Neutrophil (primary cell): Measurements from ENCODE around the gene NKG7.

Source experiments
- H3K27ac ChIP-seq: fragments of 200-600 bp; sonication (generic); 2 replicates; pipeline ENCODE4 v1.5.1; 2016; ENCODE audit warnings: mild to moderate bottlenecking, moderate library complexity
- H3K27me3 ChIP-seq: fragments of 200-600 bp; sonication (generic); 2 replicates; pipeline ENCODE4 v1.6.0; 2016; ENCODE audit warnings: mild to moderate bottlenecking
- H3K36me3 ChIP-seq: fragments of 200-600 bp; sonication (generic); 2 replicates; pipeline ENCODE4 v1.5.1; 2017
- H3K4me1 ChIP-seq, 2 experiments: fragments of 200-600 bp in 1 of 2; sonication (generic) in 1 of 2; 1 replicate in 1 of 2; 2 replicates in 1 of 2; pipeline versions ENCODE4 v1.5.1 to v1.6.1; 2013 to 2016; ENCODE audit warnings: low read depth in 1 of 2, low read length in 1 of 2, mild to moderate bottlenecking in 1 of 2, moderate library complexity in 1 of 2; ENCODE audit not compliant: control insufficient read depth in 1 of 2, insufficient read depth in 1 of 2
- H3K4me3 ChIP-seq, 2 experiments: fragments of 200-600 bp in 1 of 2; sonication (generic) in 1 of 2; 1 replicate in 1 of 2; 2 replicates in 1 of 2; pipeline ENCODE4 v1.5.1; 2013 to 2016; ENCODE audit warnings: low read depth in 1 of 2, low read length in 1 of 2, mild to moderate bottlenecking in 1 of 2, moderate library complexity in 1 of 2
- H3K9me3 ChIP-seq: fragments of 200-600 bp; sonication (generic); 2 replicates; pipeline ENCODE4 v1.5.1; 2016
- TF ChIP-seq, protein P1 (sequence below): fragments of 200-600 bp; sonication (generic); IDR thresholded peaks from 2 replicates; pipeline ENCODE4 v1.5.1; 2016; ENCODE audit warnings: antibody characterized with exemption

The NKG7 gene

DNA sequence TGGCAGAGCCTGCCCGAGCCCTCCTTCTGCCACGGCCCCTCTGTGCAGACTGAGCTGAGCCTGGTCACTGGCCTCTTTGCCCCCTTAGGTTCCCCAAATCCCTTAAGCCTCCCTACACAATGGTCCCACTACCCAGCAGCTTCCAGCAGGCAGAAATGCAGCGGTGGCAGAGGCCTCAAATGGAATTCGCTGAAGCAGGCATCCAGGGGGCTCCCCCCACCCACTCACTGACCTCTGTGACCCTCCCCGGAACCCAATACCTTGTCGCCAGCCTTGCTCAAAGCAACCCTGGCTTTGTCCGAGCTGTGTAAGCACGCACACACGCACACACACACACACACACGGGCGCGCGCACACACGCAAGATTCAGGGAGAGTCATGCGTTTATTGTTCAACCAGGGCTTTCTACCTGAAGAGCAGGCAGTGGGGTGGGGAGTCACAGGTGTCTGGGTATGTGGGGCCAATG, 15.5 kb upstream of the NKG7 start, which contains the start of gene LIM2:
Gene LIM2, minus strand, starts transcription at position 51 of the 466 bp plus-strand sequence. CDS start 531 bp downstream, outside the sequence.
- H3K27me3 ChIP-seq: no peaks in the 10 kb centered on the region
- peaks cover 10 to 12% of the 10 kb centered on the region in 2 experiments for H3K4me1 ChIP-seq
- H3K27ac ChIP-seq: no peak within 1 kb of the TSS
- no peaks in the 10 kb centered on the region for H3K36me3 ChIP-seq
- H3K4me3 ChIP-seq: no peak within 1 kb of the TSS
- no peaks in the 10 kb centered on the region for H3K9me3 ChIP-seq
- TF ChIP-seq, protein P1, sequence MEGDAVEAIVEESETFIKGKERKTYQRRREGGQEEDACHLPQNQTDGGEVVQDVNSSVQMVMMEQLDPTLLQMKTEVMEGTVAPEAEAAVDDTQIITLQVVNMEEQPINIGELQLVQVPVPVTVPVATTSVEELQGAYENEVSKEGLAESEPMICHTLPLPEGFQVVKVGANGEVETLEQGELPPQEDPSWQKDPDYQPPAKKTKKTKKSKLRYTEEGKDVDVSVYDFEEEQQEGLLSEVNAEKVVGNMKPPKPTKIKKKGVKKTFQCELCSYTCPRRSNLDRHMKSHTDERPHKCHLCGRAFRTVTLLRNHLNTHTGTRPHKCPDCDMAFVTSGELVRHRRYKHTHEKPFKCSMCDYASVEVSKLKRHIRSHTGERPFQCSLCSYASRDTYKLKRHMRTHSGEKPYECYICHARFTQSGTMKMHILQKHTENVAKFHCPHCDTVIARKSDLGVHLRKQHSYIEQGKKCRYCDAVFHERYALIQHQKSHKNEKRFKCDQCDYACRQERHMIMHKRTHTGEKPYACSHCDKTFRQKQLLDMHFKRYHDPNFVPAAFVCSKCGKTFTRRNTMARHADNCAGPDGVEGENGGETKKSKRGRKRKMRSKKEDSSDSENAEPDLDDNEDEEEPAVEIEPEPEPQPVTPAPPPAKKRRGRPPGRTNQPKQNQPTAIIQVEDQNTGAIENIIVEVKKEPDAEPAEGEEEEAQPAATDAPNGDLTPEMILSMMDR: no peak

DNA sequence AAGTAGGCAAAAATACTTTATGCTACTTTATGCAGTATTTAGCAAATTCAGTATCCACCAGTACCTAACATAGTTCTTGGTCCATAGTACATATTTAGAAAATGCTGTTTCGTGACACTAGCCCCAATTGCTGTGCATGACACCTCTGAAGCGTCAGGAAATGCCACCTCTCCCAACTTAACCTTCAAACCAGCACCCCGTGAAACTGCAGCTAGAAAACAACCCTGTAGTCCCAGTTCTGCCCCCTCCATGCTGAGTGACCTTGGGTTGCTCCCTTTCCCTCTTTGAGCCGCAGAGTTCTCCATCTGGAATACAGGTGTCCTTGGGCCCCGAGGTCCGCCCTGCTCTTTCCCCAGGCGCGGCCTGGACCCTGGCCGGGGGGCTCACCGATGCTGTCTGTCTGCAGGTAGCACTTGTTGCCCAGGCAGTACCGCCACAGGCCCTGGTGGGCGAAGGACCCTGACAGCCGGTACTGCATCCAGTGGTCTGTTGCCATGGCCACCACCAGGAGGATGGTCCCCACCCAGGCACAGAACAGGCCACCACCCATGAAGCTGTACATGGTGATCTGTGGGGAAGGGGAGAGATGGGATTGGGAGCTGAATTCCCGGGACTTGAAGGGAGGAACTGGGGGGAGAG, 14.5 kb upstream of the NKG7 start:
- Histone ChIP-seq H3K9me3 (no peaks in the 10 kb centered on the region), H3K4me3 (no peak overlapping the region), H3K4me1 (peaks cover 10 to 12% of the 10 kb centered on the region in 2 experiments), H3K27me3 (no peaks in the 10 kb centered on the region), H3K27ac (no peak overlapping the region), H3K36me3 (no peaks in the 10 kb centered on the region)
- TF ChIP-seq, protein P1: no peak

DNA sequence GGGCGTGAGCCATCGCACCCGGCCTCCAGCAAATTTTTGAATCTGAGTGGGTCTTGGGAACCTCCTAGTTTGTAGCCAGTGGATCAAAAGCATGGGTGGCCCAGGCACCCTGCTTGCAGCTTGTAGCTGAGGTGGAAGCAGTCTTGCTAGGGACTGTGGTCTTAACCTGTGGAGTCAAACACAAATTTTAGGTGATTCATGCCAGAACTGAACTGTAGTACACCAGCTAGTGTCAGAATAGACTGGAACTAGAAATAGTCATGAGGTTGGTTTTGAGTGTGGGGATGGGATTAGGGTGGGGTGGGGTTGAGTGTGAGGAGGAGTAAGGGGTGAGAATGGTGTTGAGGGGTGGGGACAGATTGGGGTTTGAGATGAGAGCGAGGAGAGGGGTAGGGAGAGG, 9.6 kb upstream of the NKG7 start:
- no peak overlapping the region for H3K27ac ChIP-seq

DNA sequence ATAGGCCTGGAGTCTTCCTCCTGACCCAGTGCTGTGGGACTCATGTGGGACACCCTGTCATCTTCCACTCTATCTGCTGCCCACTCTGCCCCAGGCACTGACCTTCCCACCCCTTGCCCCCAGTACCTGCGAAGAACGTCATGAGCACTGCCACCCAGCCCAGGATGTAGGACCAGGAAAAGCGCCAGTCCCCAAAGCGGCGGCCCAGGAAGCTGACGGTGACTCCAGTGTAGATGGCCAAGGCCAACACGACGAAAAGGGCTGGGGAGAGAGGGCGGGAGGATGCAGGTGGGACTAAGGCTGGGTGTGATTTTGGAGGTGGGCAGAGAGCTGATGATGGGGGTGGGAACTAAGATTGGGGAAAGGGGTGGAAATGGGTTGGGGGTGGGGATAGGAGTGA, 7.9 kb upstream of the NKG7 start:
- TF ChIP-seq, protein P1: no peak
- Histone ChIP-seq H3K27me3 (no peaks in the 10 kb centered on the region), H3K4me1 (peaks cover 14 to 16% of the 10 kb centered on the region in 2 experiments), H3K4me3 (no peak overlapping the region), H3K36me3 (no peaks in the 10 kb centered on the region), H3K9me3 (no peaks in the 10 kb centered on the region), H3K27ac (no peak overlapping the region)

More for the DNA sequence above, 9.6 kb upstream of the NKG7 start:
- Histone ChIP-seq H3K4me1 (peaks cover 1 to 4% of the 10 kb centered on the region in 2 experiments), H3K27me3 (no peaks in the 10 kb centered on the region), H3K9me3 (no peaks in the 10 kb centered on the region), H3K4me3 (no peak overlapping the region), H3K36me3 (no peaks in the 10 kb centered on the region)
- TF ChIP-seq, protein P1: no peak

DNA sequence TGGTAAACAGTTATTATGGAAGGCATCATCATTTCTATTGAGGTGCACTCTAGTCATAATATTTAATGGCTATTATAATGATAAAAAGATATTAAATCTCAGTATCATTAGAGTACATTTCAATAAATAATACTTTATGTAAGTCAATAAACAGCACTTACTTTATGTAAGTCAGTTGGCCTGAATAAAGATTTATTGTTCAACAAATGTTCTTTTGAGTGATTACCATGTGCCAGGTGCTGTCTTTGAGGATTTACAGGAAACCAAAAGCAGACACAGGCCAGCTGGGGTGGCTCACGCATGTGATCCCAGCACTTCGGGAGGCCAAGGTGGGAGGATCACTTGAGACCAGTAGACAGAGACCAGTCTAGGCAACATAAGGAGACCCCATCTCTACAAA, 5.0 kb upstream of the NKG7 start:
- Histone ChIP-seq H3K36me3 (no peaks in the 10 kb centered on the region), H3K27me3 (no peaks in the 10 kb centered on the region), H3K4me3 (no peak overlapping the region), H3K27ac (no peak overlapping the region), H3K9me3 (no peaks in the 10 kb centered on the region), H3K4me1 (peaks cover 39 to 46% of the 10 kb centered on the region in 2 experiments)
- TF ChIP-seq, protein P1: no peak
